HepG2 (cell line): ENCODE data around the gene FNDC3B. TPM values are rescaled to one million over a fixed set of nuclear protein-coding genes. Genes with fewer than 3 reads are reported as not detected.

Experiments
- ATAC-seq: fragments of 200-7000 bp; cut with Tn5 transposase; 3 replicates; pipeline ENCODE4 v1.9.1; 2020; ENCODE audit warnings: mild to moderate bottlenecking, moderate library complexity
- BruUV-seq: library from RNA; stranded (reverse); fragments of 400-500 nt; replicated peaks from 2 replicates; lab custom pipeline; 2021; lab: Mats Ljungman, UMichigan
- CTCF ChIA-PET: fragments of 300-600 bp; formaldehyde crosslinking; extraction: SDS; loops from one replicate; lab custom pipeline; 2021; ENCODE audit warnings: low total read pairs, inconsistent platforms, low intra/inter-chr PET ratio; lab: Yijun Ruan, JAX
- POLR2A ChIA-PET: fragments of 350-600 bp; sonication (Branson Sonifier 250); formaldehyde crosslinking; loops from one replicate; lab custom pipeline; 2020; ENCODE audit warnings: antibody characterized with exemption, inconsistent platforms; lab: Yijun Ruan, JAX
- DNase-seq: peaks from one replicate; pipeline ENCODE4 v3.0.0-alpha.2; 2015; ENCODE audit warnings: low spot score
- FAIRE-seq: peaks from 3 replicates; lab custom pipeline; 2011; peaks lifted over from hg19 to GRCh38; lab: Jason Lieb, UNC
- H2AFZ ChIP-seq: one replicate; pipeline ENCODE4 v1.6.1; 2011; ENCODE audit warnings: low read length, inconsistent platforms
- H3K27ac ChIP-seq: fragments of 300-600 bp; 3 replicates; pipeline ENCODE4 v1.8.0; 2011; ENCODE audit warnings: mixed run types, mild to moderate bottlenecking, mixed read lengths, low read length, inconsistent platforms; ENCODE audit not compliant: insufficient read depth; ENCODE audit errors: extremely low read length
- H3K27me3 ChIP-seq, 2 experiments: fragments of 200-600 bp in 1 of 2; 2 replicates in 1 of 2; 3 replicates in 1 of 2; pipeline versions ENCODE4 v1.6.0 to v1.8.0; 2011; ENCODE audit warnings: low read length in 2 of 2, mild to moderate bottlenecking in 2 of 2, moderate library complexity in 2 of 2, inconsistent platforms in 1 of 2; ENCODE audit not compliant: insufficient read depth in 2 of 2, control insufficient read depth in 1 of 2
- H3K36me3 ChIP-seq, 2 experiments: fragments of 200-600 bp in 1 of 2; replicated peaks in 1 of 2; 2 replicates in 1 of 2; 3 replicates in 1 of 2; pipeline versions ENCODE4 v1.5.1 to v1.8.0; 2011; ENCODE audit warnings: low read length in 2 of 2, inconsistent platforms in 1 of 2; ENCODE audit not compliant: insufficient read depth in 2 of 2, control insufficient read depth in 1 of 2
- H3K4me1 ChIP-seq: 2 replicates; pipeline ENCODE4 v1.5.1; 2012; ENCODE audit warnings: low read length, inconsistent platforms; ENCODE audit not compliant: insufficient read depth
- H3K4me2 ChIP-seq: 2 replicates; pipeline ENCODE4 v1.6.0; 2011; ENCODE audit warnings: low read depth, low read length, inconsistent platforms
- H3K4me3 ChIP-seq, 3 experiments: fragments of 200-600 bp in 1 of 3; sonication (generic), shearing (Covaris generic) in 1 of 3; replicated peaks in 1 of 3; 2 replicates each; pipeline ENCODE4 v1.5.1; 2011 to 2016; ENCODE audit warnings: low read length in 3 of 3, inconsistent platforms in 2 of 3, low read depth in 2 of 3, mild to moderate bottlenecking in 2 of 3, control low read depth in 1 of 3, mixed read lengths in 1 of 3; ENCODE audit not compliant: insufficient read depth in 1 of 3
- H3K79me2 ChIP-seq: one replicate; pipeline ENCODE4 v1.6.1; 2011; ENCODE audit warnings: low read length, inconsistent platforms; ENCODE audit not compliant: insufficient read depth
- H3K9ac ChIP-seq: 2 replicates; pipeline ENCODE4 v1.6.0; 2011; ENCODE audit warnings: mild to moderate bottlenecking, low read depth, low read length, inconsistent platforms; ENCODE audit not compliant: insufficient read depth
- H3K9me3 ChIP-seq: 2 replicates; pipeline ENCODE4 v1.5.1; 2012; ENCODE audit warnings: mild to moderate bottlenecking, low read length
- H4K20me1 ChIP-seq: 2 replicates; pipeline ENCODE4 v1.6.0; 2011; ENCODE audit warnings: inconsistent platforms, mild to moderate bottlenecking, low read length, moderate library complexity; ENCODE audit not compliant: insufficient read depth
- FOXK2 ChIP-seq: fragments of 450-650 bp; IDR thresholded peaks from 2 replicates; pipeline ENCODE4 v1.6.1; 2016
- JUNB ChIP-seq: sonication (generic); formaldehyde crosslinking; IDR thresholded peaks from 2 replicates; pipeline ENCODE4 v1.8.0; 2022; ENCODE audit warnings: missing genetic modification reagents, mild to moderate bottlenecking, borderline replicate concordance
- MYPOP ChIP-seq: sonication (generic); formaldehyde crosslinking; IDR thresholded peaks from 2 replicates; pipeline ENCODE4 v1.8.1; 2023; ENCODE audit warnings: mild to moderate bottlenecking, moderate library complexity, missing genetic modification reagents
- NKX3-1 ChIP-seq: sonication (generic); formaldehyde crosslinking; IDR thresholded peaks from 2 replicates; pipeline ENCODE4 v1.5.0; 2020; ENCODE audit warnings: missing genetic modification reagents
- PHF21A ChIP-seq: sonication (generic); formaldehyde crosslinking; IDR thresholded peaks from 2 replicates; pipeline ENCODE4 v1.5.0; 2020; ENCODE audit warnings: mild to moderate bottlenecking, missing genetic modification reagents
- POGZ ChIP-seq: sonication (generic); formaldehyde crosslinking; IDR thresholded peaks from 2 replicates; pipeline ENCODE4 v1.4.0; 2020; ENCODE audit warnings: mild to moderate bottlenecking, missing genetic modification reagents
- POLR2A ChIP-seq, 2 experiments: IDR thresholded peaks; 2 replicates each; pipeline ENCODE4 v1.6.1; 2011; ENCODE audit warnings: low read depth in 2 of 2, low read length in 2 of 2, mild to moderate bottlenecking in 1 of 2, moderate library complexity in 1 of 2; ENCODE audit not compliant: insufficient read depth in 1 of 2
- POLR2AphosphoS2 ChIP-seq: IDR thresholded peaks from 2 replicates; pipeline ENCODE4 v1.6.1; 2011; ENCODE audit warnings: low read depth, low read length, improper control_type of control experiment
- RBM22 ChIP-seq: fragments of 200-400 bp; formaldehyde crosslinking; optimal IDR thresholded peaks from 2 replicates; pipeline ENCODE3; 2017; ENCODE audit warnings: mild to moderate bottlenecking, low read length, moderate library complexity
- SNAPC2 ChIP-seq: sonication (generic); formaldehyde crosslinking; IDR thresholded peaks from 2 replicates; pipeline ENCODE4 v1.8.1; 2022; ENCODE audit warnings: mild to moderate bottlenecking, missing genetic modification reagents
- SRSF9 ChIP-seq: fragments of 200-400 bp; formaldehyde crosslinking; IDR thresholded peaks from 2 replicates; pipeline ENCODE4 v1.6.1; 2018; ENCODE audit warnings: borderline replicate concordance, mild to moderate bottlenecking, low read depth, low read length; ENCODE audit not compliant: insufficient read depth, poor library complexity, severe bottlenecking
- TEF ChIP-seq: sonication (generic); formaldehyde crosslinking; IDR thresholded peaks from 2 replicates; pipeline ENCODE4 v1.5.0; 2020; ENCODE audit warnings: missing genetic modification reagents
- TERF1 ChIP-seq: sonication (generic); formaldehyde crosslinking; IDR thresholded peaks from 2 replicates; pipeline ENCODE4 v1.8.0; 2022; ENCODE audit warnings: mild to moderate bottlenecking, missing genetic modification reagents, moderate library complexity
- TGIF2 ChIP-seq: IDR thresholded peaks from 2 replicates; pipeline ENCODE4 v1.6.1; 2016; ENCODE audit warnings: control low read depth, missing compliant biosample characterization
- ZNF619 ChIP-seq: sonication (generic); formaldehyde crosslinking; IDR thresholded peaks from 2 replicates; pipeline ENCODE4 v1.4.0; 2020; ENCODE audit warnings: mild to moderate bottlenecking, missing genetic modification reagents
- ZNF709 ChIP-seq: sonication (generic); formaldehyde crosslinking; IDR thresholded peaks from 2 replicates; pipeline ENCODE4 v1.5.0; 2020; ENCODE audit warnings: mild to moderate bottlenecking, missing genetic modification reagents
- ZSCAN30 ChIP-seq: sonication (generic); formaldehyde crosslinking; IDR thresholded peaks from 2 replicates; pipeline ENCODE4 v1.5.0; 2020; ENCODE audit warnings: mild to moderate bottlenecking, missing genetic modification reagents
- WGBS: methylation state at CpG from one replicate; pipeline ENCODE4 v1.1.6; 2017; ENCODE audit warnings: low lambda C conversion rate; 5-methylcytosine and 5-hydroxymethylcytosine counted together
- in situ Hi-C: cut with HindIII; loops from 2 replicates; pipeline ENCODE4 v1.10.0; 2017; ENCODE audit warnings: low pct_unique_long_range_greater_than_20kb; ENCODE audit not compliant: extremely low pct_ligation_motif_present
- intact Hi-C: fragments of 100-400 bp; cut with micrococcal nuclease; formaldehyde crosslinking; loops from one replicate; pipeline ENCODE4 v1.10.0; 2022; ENCODE audit not compliant: unreplicated experiment
- polyA plus RNA-seq, 8 experiments: library from polyadenylated mRNA; depleted of rRNA in 3 of 8; stranded (reverse) in 7 of 8; unstranded in 1 of 8; fragments of >200 nt; fragmentation: Illumina TruSeq in 4 of 8; extraction: Trizol in 4 of 8; gene quantifications; 2 replicates each; pipeline versions ENCODE4 v1.2.1 to v1.2.3, GENCODE V29; 2011 to 2016; ENCODE audit warnings: low read depth in 4 of 8, missing spikeins in 1 of 8, mixed read lengths in 1 of 8; ENCODE audit not compliant: insufficient read depth in 1 of 8
- total RNA-seq, 5 experiments: library from RNA; depleted of rRNA; stranded (reverse); fragments of >200 nt; fragmentation: Illumina TruSeq; extraction: Trizol; gene quantifications; 2 replicates each; pipeline ENCODE4 v1.2.3, GENCODE V29; 2016; ENCODE audit warnings: low read depth in 1 of 5

FNDC3B gene
- total and polyA plus RNA-seq, 2 of the 13 experiments (the other 11 are each of a cell fraction or from before 2014, with no cell fraction given), result 74.8 to 103 TPM

- no peak for DNase-seq
- in situ Hi-C loops, result no loop called here
- BruUV-seq, result no TSS peak
- Histone ChIP-seq H4K20me1 (peaks cover 87% of the 10 kb centered on the region), H3K36me3 (peaks cover 20 to 94% of the 10 kb centered on the region in 2 experiments), H3K9ac (no peak overlapping the region), H3K4me2 (no peak overlapping the region), H3K79me2 (peaks cover 69% of the 10 kb centered on the region), H3K27me3 (no peaks in the 10 kb centered on the region), H3K9me3 (no peaks in the 10 kb centered on the region), H3K27ac (no peak overlapping the region), H3K4me1 (no peaks in the 10 kb centered on the region)
- no peak for FAIRE-seq
- 94% methylated on average over 2 of the region's 2 CpGs for WGBS
- CTCF ChIA-PET, result no interaction called here
- ATAC-seq, result no peak
- intact Hi-C loops, result no loop called here
- POLR2A ChIA-PET, result no interaction called here
- TF ChIP-seq FOXK2 (no peak), SRSF9 (no peak), ZNF709 (CRISPR knock-in tag) (no peak), TEF (CRISPR knock-in tag) (no peak), SNAPC2 (CRISPR knock-in tag) (no peak)
- TF ChIP-seq, all 625 proteins: peak for 0
- H2AFZ ChIP-seq, result no peak overlapping the region
- H3K4me3 ChIP-seq, result no peak overlapping the region
Observed at GRCh38 chr3:172268868-172269267, 229.5 kb downstream of the FNDC3B start.

- no peak overlapping the region for H2AFZ ChIP-seq
- FAIRE-seq, result no peak
- intact Hi-C loops, result no loop called here
- TF ChIP-seq POLR2AphosphoS2 (peak; percentile 70; the same call in 1 of the 2 replicates), TERF1 (CRISPR knock-in tag) (no peak), ZNF619 (CRISPR knock-in tag) (no peak), PHF21A (CRISPR knock-in tag) (no peak), NKX3-1 (CRISPR knock-in tag) (no peak), JUNB (CRISPR knock-in tag) (no peak), TGIF2 (no peak), POLR2A (IDR thresholded peaks at IDR 0.05; ENCODE audit: insufficient read depth in 1 of 2, low read depth in 2 of 2, low read length in 2 of 2) (0 out of 4 replicates have a peak, but pooled peaks of 1 of the 2 experiments have one; percentile 22), POGZ (CRISPR knock-in tag) (no peak), MYPOP (CRISPR knock-in tag) (no peak), RBM22 (peak; percentile 75), ZSCAN30 (CRISPR knock-in tag) (no peak)
Observed at GRCh38 chr3:172270557-172271166, 231.3 kb downstream of the FNDC3B start.

More at GRCh38 chr3:172270557-172271166, 231.3 kb downstream of the FNDC3B start:
- ChIA-PET POLR2A (no interaction called here), CTCF (no interaction called here)
- DNase-seq, result no peak
- BruUV-seq, result no TSS peak
- Histone ChIP-seq H3K27me3 (no peaks in the 10 kb centered on the region), H3K79me2 (peaks cover 69% of the 10 kb centered on the region), H3K36me3 (peaks cover 21 to 94% of the 10 kb centered on the region in 2 experiments), H3K4me2 (no peak overlapping the region), H3K9me3 (no peaks in the 10 kb centered on the region), H4K20me1 (peaks cover 86% of the 10 kb centered on the region), H3K9ac (no peak overlapping the region), H3K27ac (no peak overlapping the region), H3K4me1 (no peaks in the 10 kb centered on the region), H3K4me3 (no peak overlapping the region)
- in situ Hi-C loops, result no loop called here
- WGBS, result 96% methylated on average over 4 of the region's 4 CpGs
- ATAC-seq, result no peak
